HG02642 (cell line): ENCODE results near the gene CDK14.

Experiments used
- ATAC-seq: cut with Tn5 transposase; IDR thresholded peaks from one replicate; pipeline ENCODE4 v1.9.1; 2021; ENCODE audit warnings: mild to moderate bottlenecking; ENCODE audit not compliant: unreplicated experiment, poor library complexity

CDK14 gene

GRCh38 chr7:90675982-90676381, 79.9 kb downstream of the CDK14 start:
- no peak for ATAC-seq

GRCh38 chr7:90677486-90678404, 81.6 kb downstream of the CDK14 start:
- no peak for ATAC-seq

GRCh38 chr7:90678986-90679385, 82.9 kb downstream of the CDK14 start:
- no peak for ATAC-seq

GRCh38 chr7:90680484-90680883, 84.4 kb downstream of the CDK14 start:
- ATAC-seq: no peak

GRCh38 chr7:90681336-90682022, 85.4 kb downstream of the CDK14 start:
- ATAC-seq: no peak

GRCh38 chr7:90686146-90686545, 90.0 kb downstream of the CDK14 start:
- ATAC-seq: no peak

GRCh38 chr7:90688810-90689209, 92.7 kb downstream of the CDK14 start:
- ATAC-seq: no peak

GRCh38 chr7:90689260-90689659, 93.1 kb downstream of the CDK14 start:
- ATAC-seq: no peak

- ATAC-seq: no peak
These were observed 94.2 kb downstream of the CDK14 start for GRCh38 chr7:90690159-90690858.

GRCh38 chr7:90692396-90692795, 96.3 kb downstream of the CDK14 start:
- no peak for ATAC-seq

GRCh38 chr7:90692947-90693346, 96.8 kb downstream of the CDK14 start:
- no peak for ATAC-seq

- no peak for ATAC-seq
These were observed 97.8 kb downstream of the CDK14 start for GRCh38 chr7:90693939-90694338.

- no peak for ATAC-seq
These were observed 102.5 kb downstream of the CDK14 start for GRCh38 chr7:90698616-90699015.

- ATAC-seq: no peak
These were observed 104.9 kb downstream of the CDK14 start for GRCh38 chr7:90701021-90701420.

GRCh38 chr7:90701771-90702170, 105.7 kb downstream of the CDK14 start:
- ATAC-seq: no peak

- ATAC-seq: no peak
These were observed 109.4 kb downstream of the CDK14 start for GRCh38 chr7:90705391-90706071.

- ATAC-seq: no peak
These were observed 110.1 kb downstream of the CDK14 start for GRCh38 chr7:90706072-90706716.

GRCh38 chr7:90708841-90709317, 112.8 kb downstream of the CDK14 start:
- ATAC-seq: peak; percentile 75

GRCh38 chr7:90709501-90710465, 113.7 kb downstream of the CDK14 start:
- ATAC-seq: peak; percentile 43
